Astrocyte (in vitro differentiated cells and primary cell): Measurements from ENCODE around the gene PFKL.

Experiments used
- EZH2 ChIP-seq: IDR thresholded peaks from 2 replicates; pipeline ENCODE4 v1.6.1; 2012; ENCODE audit warnings: mild to moderate bottlenecking, low read length, inconsistent platforms; ENCODE audit not compliant: insufficient read depth
- TF ChIP-seq, protein P1 (sequence below): IDR thresholded peaks from 2 replicates; pipeline ENCODE4 v1.5.1; 2011; ENCODE audit warnings: low read depth, mild to moderate bottlenecking, inconsistent platforms, low read length, moderate library complexity; ENCODE audit not compliant: insufficient read depth

DNA sequence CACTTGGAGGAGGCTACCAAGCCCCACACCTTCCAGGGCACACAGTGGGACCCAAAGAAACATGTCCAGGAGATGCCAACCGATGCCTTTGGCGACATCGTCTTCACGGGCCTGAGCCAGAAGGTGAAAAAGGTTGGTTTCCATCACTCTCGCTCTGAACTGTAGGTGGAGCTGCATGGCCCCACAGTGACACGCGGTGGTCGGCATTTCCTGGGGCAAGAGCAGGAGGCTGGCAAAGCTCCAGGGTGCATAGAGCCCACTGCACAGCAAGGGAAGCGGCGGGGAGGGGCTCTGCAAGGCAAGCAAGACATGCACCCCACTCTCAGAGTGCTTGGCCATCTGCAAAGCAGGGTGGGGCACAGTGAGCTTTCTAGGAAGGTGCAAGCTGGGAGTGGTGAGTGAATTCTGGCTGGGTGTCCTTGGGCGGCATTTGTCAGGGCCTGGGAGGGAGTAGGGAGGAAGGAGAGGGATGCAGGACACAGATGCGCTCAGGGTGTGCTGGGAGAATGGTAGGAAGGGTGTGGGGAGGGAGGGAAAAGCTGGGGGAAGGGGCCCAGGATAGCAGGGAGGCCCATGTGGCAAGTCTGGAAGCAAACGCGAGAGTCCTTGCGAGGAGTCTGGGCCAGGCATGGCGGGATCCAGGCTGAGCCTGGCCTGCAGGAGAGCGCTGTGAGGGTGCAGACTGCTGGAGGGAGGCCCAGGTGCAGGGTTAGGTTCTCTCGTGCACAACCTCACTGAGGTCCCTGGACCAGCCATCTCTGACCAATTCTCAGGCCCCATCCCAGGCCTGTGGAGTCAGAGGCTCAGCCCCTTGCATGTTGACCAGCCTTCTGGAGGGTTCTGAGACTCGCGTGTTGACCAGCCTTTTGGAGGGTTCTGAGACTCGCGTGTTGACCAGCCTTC lies 64.5 kb downstream of the PFKL start:
- TF ChIP-seq, protein P1, sequence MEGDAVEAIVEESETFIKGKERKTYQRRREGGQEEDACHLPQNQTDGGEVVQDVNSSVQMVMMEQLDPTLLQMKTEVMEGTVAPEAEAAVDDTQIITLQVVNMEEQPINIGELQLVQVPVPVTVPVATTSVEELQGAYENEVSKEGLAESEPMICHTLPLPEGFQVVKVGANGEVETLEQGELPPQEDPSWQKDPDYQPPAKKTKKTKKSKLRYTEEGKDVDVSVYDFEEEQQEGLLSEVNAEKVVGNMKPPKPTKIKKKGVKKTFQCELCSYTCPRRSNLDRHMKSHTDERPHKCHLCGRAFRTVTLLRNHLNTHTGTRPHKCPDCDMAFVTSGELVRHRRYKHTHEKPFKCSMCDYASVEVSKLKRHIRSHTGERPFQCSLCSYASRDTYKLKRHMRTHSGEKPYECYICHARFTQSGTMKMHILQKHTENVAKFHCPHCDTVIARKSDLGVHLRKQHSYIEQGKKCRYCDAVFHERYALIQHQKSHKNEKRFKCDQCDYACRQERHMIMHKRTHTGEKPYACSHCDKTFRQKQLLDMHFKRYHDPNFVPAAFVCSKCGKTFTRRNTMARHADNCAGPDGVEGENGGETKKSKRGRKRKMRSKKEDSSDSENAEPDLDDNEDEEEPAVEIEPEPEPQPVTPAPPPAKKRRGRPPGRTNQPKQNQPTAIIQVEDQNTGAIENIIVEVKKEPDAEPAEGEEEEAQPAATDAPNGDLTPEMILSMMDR: no peak
- no peak for TF ChIP-seq EZH2
